Measurements from ENCODE around the gene RAB1B.
A peak's percentile ranks its signal among the peaks of the same experiment; 100 is the strongest.
"Not testable (repeated sequence)": the region's sequence is repeated elsewhere in the genome, so short reads cannot be mapped to it uniquely, and the experiment has no call there.

Gene RAB1B

DNA sequence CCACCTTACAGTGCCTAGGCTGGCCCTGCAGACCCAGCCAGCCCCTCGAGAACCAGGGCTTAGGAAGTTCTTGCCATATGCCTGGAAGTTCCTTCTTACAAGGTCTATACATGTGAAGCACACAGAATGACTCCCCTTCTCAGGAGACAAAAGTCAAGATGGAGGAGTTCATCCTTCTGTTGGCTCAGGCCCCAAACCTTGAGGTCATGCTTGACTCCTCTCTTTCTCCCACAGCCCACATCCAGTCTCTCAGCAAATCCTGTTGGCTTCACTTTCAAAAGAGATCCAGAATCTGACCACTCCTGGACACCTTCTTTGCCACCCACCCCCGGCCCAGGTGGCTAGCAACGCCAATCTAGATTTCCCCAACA is 50.1 kb downstream of the RAB1B start:
- H3K27ac ChIP-seq (ENCODE audit: low read length): peak overlapping the region; percentile 34
- peaks cover 19% of the 10 kb centered on the region for H3K4me1 ChIP-seq (ENCODE audit: insufficient read depth, low read length)
- H3K4me3 ChIP-seq (ENCODE audit: low read length): no peak overlapping the region
- H3K9ac ChIP-seq (ENCODE audit: low read depth, low read length): peak overlapping the region; percentile 55; the same call in 1 of the 2 replicates
- no peaks in the 10 kb centered on the region for H3K36me3 ChIP-seq (ENCODE audit: insufficient read depth, low read depth, low read length)
- peaks cover 14% of the 10 kb centered on the region for H3K27me3 ChIP-seq (ENCODE audit: insufficient read depth, low read length)
- H3K9me3 ChIP-seq (ENCODE audit: insufficient read depth, low read depth, low read length): no peaks in the 10 kb centered on the region

- H3K4me3 ChIP-seq (ENCODE audit: low read length); H3K9me3 ChIP-seq (ENCODE audit: insufficient read depth, low read depth, low read length); H3K27ac ChIP-seq (ENCODE audit: low read length); H3K36me3 ChIP-seq (ENCODE audit: insufficient read depth, low read depth, low read length); H3K9ac ChIP-seq (ENCODE audit: low read depth, low read length): not testable (repeated sequence)
- Histone ChIP-seq H3K4me1 (ENCODE audit: insufficient read depth, low read length) (peaks cover 14% of the 10 kb centered on the region), H3K27me3 (ENCODE audit: insufficient read depth, low read length) (peaks cover 14% of the 10 kb centered on the region)
These were observed 51.9 kb downstream of the RAB1B start for GRCh38 chr11:66320289-66320688.

DNA sequence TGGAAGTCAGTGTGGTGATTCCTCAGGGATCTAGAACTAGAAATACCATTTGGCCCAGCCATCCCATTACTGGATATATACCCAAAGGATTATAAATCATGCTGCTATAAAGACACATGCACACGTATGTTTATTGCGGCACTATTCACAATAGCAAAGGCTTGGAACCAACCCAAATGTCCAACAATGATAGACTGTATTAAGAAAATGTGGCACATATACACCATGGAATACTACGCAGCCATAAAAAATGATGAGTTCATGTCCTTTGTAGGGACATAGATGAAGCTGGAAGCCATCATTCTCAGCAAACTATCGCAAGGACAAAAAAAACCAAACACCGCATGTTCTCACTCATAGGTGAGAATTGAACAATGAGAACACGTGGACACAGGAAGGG is 52.3 kb downstream of the RAB1B start:
- H3K9me3 ChIP-seq (ENCODE audit: insufficient read depth, low read depth, low read length); H3K9ac ChIP-seq (ENCODE audit: low read depth, low read length); H3K4me3 ChIP-seq (ENCODE audit: low read length); H3K27ac ChIP-seq (ENCODE audit: low read length); H3K27me3 ChIP-seq (ENCODE audit: insufficient read depth, low read length); H3K36me3 ChIP-seq (ENCODE audit: insufficient read depth, low read depth, low read length): not testable (repeated sequence)
- peaks cover 14% of the 10 kb centered on the region for H3K4me1 ChIP-seq (ENCODE audit: insufficient read depth, low read length)

DNA sequence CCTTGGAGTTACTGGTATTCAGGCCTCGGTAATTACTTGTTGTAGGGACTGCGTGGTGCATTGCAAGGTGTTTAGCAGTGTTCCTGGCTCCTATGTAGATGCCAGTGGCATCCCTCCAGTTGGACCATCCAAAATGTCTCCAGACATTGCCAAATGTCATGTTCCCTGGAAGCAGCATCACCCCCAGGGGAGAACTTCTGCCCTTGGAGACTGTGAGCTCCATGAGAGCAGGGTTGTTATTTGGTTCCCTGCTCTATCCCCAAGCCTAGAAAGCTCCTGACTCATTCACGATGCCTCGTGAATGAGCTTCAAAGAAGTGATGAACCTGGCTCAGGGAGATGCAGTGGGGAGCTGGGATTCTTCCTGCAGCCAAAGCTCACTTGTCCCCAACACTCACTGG is 53.2 kb downstream of the RAB1B start:
- Histone ChIP-seq H3K27me3 (ENCODE audit: insufficient read depth, low read length) (0 out of 2 replicates have a peak, but pooled peaks cover 1% of the 10 kb centered on the region), H3K4me3 (ENCODE audit: low read length) (no peak overlapping the region), H3K9ac (ENCODE audit: low read depth, low read length) (no peak overlapping the region), H3K4me1 (ENCODE audit: insufficient read depth, low read length) (peaks cover 14% of the 10 kb centered on the region), H3K27ac (ENCODE audit: low read length) (no peak overlapping the region), H3K36me3 (ENCODE audit: insufficient read depth, low read depth, low read length) (no peaks in the 10 kb centered on the region), H3K9me3 (ENCODE audit: insufficient read depth, low read depth, low read length) (no peaks in the 10 kb centered on the region)

- no peaks in the 10 kb centered on the region for H3K9me3 ChIP-seq (ENCODE audit: insufficient read depth, low read depth, low read length)
- no peak overlapping the region for H3K9ac ChIP-seq (ENCODE audit: low read depth, low read length)
- H3K36me3 ChIP-seq (ENCODE audit: insufficient read depth, low read depth, low read length): no peaks in the 10 kb centered on the region
- peaks cover 8% of the 10 kb centered on the region for H3K27me3 ChIP-seq (ENCODE audit: insufficient read depth, low read length)
- no peak overlapping the region for H3K4me3 ChIP-seq (ENCODE audit: low read length)
- H3K4me1 ChIP-seq (ENCODE audit: insufficient read depth, low read length): peaks cover 7% of the 10 kb centered on the region
- no peak overlapping the region for H3K27ac ChIP-seq (ENCODE audit: low read length)
These were observed 54.4 kb downstream of the RAB1B start for GRCh38 chr11:66322732-66323427.

- Histone ChIP-seq H3K4me1 (ENCODE audit: insufficient read depth, low read length) (peaks cover 3% of the 10 kb centered on the region; the same call in 1 of the 2 replicates), H3K36me3 (ENCODE audit: insufficient read depth, low read depth, low read length) (no peaks in the 10 kb centered on the region), H3K27me3 (ENCODE audit: insufficient read depth, low read length) (peaks cover 11% of the 10 kb centered on the region), H3K27ac (ENCODE audit: low read length) (no peak overlapping the region), H3K4me3 (ENCODE audit: low read length) (no peak overlapping the region), H3K9ac (ENCODE audit: low read depth, low read length) (no peak overlapping the region), H3K9me3 (ENCODE audit: insufficient read depth, low read depth, low read length) (no peaks in the 10 kb centered on the region)
These were observed 55.2 kb downstream of the RAB1B start for GRCh38 chr11:66323684-66324083.

DNA sequence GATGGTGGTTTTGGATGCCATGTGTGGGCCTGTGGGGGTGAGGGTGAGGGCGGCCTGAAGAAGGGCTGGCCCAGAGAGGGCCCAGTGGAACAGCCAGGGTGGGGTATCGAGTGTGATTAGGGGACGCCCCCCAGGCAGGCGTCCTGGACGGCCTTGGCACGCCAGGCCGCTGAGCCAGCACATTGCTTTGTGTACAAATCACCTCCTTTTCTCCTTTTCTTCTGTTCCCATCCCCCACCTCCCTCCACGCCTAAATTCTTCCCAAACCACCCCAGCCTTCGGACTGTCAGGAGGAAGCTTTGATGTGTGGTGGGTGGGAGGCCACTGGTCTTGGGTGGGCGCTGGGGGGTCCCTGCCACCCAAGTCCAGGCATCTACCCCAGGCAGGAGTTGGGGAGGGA is 56.2 kb downstream of the RAB1B start:
- Histone ChIP-seq H3K36me3 (ENCODE audit: insufficient read depth, low read depth, low read length) (no peaks in the 10 kb centered on the region), H3K9me3 (ENCODE audit: insufficient read depth, low read depth, low read length) (no peaks in the 10 kb centered on the region), H3K27ac (ENCODE audit: low read length) (no peak overlapping the region), H3K9ac (ENCODE audit: low read depth, low read length) (no peak overlapping the region), H3K27me3 (ENCODE audit: insufficient read depth, low read length) (peaks cover 11% of the 10 kb centered on the region), H3K4me3 (ENCODE audit: low read length) (no peak overlapping the region), H3K4me1 (ENCODE audit: insufficient read depth, low read length) (peaks cover 4% of the 10 kb centered on the region; the same call in 1 of the 2 replicates)

DNA sequence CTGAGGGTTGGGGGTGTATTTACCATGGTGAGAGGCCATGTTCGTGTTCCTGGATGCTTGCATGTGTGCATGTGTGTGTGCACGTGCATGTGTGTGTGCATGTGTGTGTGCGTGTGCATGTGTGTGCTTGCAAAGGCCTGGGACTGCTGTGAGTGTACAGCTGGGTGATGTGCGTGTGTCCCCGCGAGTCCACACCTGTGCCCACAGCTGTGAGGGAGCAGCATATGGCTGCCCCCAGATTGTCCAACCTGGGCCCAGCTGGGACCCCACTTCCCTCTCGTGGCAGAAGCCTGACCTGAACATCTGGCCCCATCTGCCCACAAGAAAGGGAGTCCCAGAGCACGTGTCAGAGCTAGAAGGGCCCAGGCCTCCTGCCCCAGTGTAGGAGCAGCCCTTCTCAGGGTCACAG is 56.8 kb downstream of the RAB1B start:
- Histone ChIP-seq H3K9ac (ENCODE audit: low read depth, low read length) (no peak overlapping the region), H3K36me3 (ENCODE audit: insufficient read depth, low read depth, low read length) (no peaks in the 10 kb centered on the region), H3K27me3 (ENCODE audit: insufficient read depth, low read length) (peaks cover 11% of the 10 kb centered on the region), H3K9me3 (ENCODE audit: insufficient read depth, low read depth, low read length) (no peaks in the 10 kb centered on the region), H3K27ac (ENCODE audit: low read length) (no peak overlapping the region), H3K4me1 (ENCODE audit: insufficient read depth, low read length) (peaks cover 4% of the 10 kb centered on the region; the same call in 1 of the 2 replicates), H3K4me3 (ENCODE audit: low read length) (no peak overlapping the region)

GRCh38 chr11:66326261-66327111 is 58.0 kb downstream of the RAB1B start:
- H3K4me3 ChIP-seq (ENCODE audit: low read length): no peak overlapping the region
- H3K9ac ChIP-seq (ENCODE audit: low read depth, low read length): no peak overlapping the region
- H3K9me3 ChIP-seq (ENCODE audit: insufficient read depth, low read depth, low read length): no peaks in the 10 kb centered on the region
- H3K27me3 ChIP-seq (ENCODE audit: insufficient read depth, low read length): peaks cover 11% of the 10 kb centered on the region
- no peaks in the 10 kb centered on the region for H3K36me3 ChIP-seq (ENCODE audit: insufficient read depth, low read depth, low read length)
- H3K4me1 ChIP-seq (ENCODE audit: insufficient read depth, low read length): peaks cover 4% of the 10 kb centered on the region; the same call in 1 of the 2 replicates
- no peak overlapping the region for H3K27ac ChIP-seq (ENCODE audit: low read length)

Measured in iPS-20b (cell line).